Left ventricle myocardium superior (tissue), 1 donor: Measurements from ENCODE around the gene DCBLD1. TPM values are rescaled to one million over a fixed set of nuclear protein-coding genes. Genes with fewer than 3 reads are reported as not detected.
A peak's percentile ranks its signal among the peaks of the same experiment; 100 is the strongest.

ENCODE experiments used
- ATAC-seq: fragments of 200-7000 bp; cut with Tn5 transposase; one replicate; pipeline ENCODE4 v1.9.1; 2020; ENCODE audit warnings: mild to moderate bottlenecking, moderate library complexity
- DNase-seq: peaks from one replicate; pipeline ENCODE4 v3.0.0-alpha.2; 2020
- intact Hi-C: fragments of 100-400 bp; cut with micrococcal nuclease; formaldehyde crosslinking; loops from one replicate; pipeline ENCODE4 v1.11.0; 2022
- total RNA-seq: library from RNA; stranded (reverse); fragmentation: NEBNext Ultra II Directional; extraction: Animal tissue kit (Norgen Biotek cat#: 25700); gene quantifications from one replicate; pipeline ENCODE4 v1.2.1, GENCODE V29; 2021
- donor health status: DM: no; HTN: yes; CAD: no; lungs with severe emphysema.

Gene DCBLD1
- total RNA-seq, 1 donor from 2014 or later: 6.0 TPM

- intact Hi-C loops: no loop called here
- DNase-seq: no peak
- ATAC-seq: no peak
These were observed 13.0 kb downstream of the DCBLD1 start for GRCh38 chr6:117495425-117495824.

DNA sequence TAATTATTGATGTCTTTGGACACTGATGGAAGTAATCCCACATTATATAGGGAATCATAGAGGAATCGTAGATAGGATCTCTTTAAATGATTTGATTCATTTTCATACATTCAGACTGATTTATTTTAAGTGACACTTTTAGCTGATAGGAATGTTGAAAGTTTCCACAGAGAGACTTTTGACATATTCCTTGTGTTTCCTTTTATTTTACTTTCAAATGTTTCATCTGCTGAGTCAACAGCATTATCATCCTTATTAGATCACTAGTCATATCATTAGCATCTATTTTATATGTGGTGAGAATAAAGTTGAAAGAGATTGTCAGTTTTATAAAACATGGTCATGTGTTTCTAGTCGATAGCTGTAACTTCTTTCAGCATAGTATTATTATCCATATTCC, 13.4 kb downstream of the DCBLD1 start:
- intact Hi-C loops: no loop called here
- ATAC-seq: no peak

GRCh38 chr6:117496383-117496990, 14.0 kb downstream of the DCBLD1 start:
- DNase-seq (no peak), ATAC-seq (no peak)
- intact Hi-C loops: no loop called here

More for the DNA sequence above, 13.4 kb downstream of the DCBLD1 start:
- DNase-seq: no peak

- intact Hi-C loops: no loop called here
- ATAC-seq (no peak), DNase-seq (no peak)
These were observed 14.8 kb downstream of the DCBLD1 start for GRCh38 chr6:117497237-117497636.

DNA sequence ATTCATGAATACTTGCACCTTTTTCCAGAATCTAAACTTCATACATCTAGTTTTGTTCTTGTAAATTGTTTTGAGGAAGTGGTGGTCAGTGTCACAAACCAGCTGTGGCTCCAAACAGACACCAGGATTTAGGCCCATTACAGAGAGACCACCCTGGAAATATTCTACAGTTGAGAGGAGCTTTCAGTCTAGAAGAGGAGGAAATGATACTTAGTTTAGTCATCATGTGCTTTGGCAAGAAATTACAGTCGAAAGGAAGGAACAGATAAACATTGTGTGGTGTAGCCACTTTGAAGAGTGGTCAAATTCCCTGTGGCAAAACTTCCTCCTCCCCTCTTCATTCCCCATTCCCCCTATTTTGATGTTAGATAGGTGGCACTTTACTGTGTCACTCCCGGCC, 15.7 kb downstream of the DCBLD1 start:
- ATAC-seq: no peak
- intact Hi-C loops: no loop called here
- DNase-seq: no peak

DNA sequence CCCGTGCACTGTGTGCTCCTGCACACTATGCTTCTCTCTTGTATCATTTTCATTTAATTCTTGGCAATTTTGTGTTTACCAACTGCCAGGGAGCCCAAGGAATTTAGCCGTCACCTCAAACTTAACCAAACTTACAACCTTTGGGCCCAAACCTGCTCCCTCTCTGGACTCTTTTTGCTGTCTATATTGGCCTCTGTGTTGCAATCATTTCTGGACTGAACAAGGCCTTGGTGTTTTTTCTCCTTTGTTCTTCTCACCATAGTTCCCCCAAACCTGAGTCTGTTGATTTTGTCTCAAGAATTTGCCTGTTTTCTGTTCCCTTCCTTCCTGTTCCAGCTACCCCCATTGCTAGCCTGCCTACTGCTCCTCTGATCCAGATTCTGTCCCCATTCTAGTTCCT, 19.2 kb downstream of the DCBLD1 start:
- intact Hi-C loops: no loop called here
- ATAC-seq (no peak), DNase-seq (no peak)

DNA sequence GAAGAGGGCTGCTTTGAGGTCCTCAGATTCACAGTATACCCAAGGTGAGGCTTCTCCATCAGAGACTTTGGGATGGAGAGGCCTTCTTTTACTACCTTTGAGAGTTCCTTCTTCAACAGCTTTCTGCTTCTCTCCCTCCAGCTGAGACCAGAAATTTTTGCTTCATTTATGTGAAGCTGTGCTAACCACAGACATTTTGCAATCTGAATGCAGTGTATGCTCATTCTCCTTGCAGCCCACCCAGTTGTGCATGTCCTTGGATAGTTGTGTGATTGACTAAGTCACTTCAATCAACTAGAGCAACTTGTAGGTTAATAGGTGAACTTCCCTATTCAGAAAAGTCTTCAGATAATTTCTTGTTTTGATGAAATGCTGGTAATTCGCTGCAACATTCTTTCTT, 20.1 kb downstream of the DCBLD1 start:
- no peak for ATAC-seq
- intact Hi-C loops: no loop called here
- DNase-seq: no peak

- DNase-seq (no peak), ATAC-seq (no peak)
- intact Hi-C loops: no loop called here
These were observed 20.7 kb downstream of the DCBLD1 start for GRCh38 chr6:117503211-117503610.

- DNase-seq (no peak), ATAC-seq (no peak)
- intact Hi-C loops: no loop called here
These were observed 22.1 kb downstream of the DCBLD1 start for GRCh38 chr6:117504478-117505144.

DNA sequence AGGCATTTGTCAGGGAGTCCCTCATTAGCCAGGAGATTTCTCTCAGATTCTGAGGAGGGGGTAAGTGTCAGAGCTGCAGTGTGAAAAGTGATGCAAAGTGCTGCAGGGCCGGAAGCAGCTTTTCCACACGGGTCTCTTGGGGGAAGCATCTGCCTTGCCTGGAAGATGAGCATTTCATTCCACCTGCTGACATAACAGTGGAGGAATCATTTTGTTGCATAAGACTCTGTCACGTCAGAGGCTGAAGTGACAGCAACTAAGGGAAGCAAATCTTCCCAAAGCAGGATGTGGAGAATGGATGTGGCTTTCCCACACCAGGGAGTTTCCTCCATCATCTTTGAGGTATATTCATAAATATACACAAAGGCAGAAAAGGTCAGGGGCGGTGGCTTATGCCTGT, 22.8 kb downstream of the DCBLD1 start:
- DNase-seq: no peak
- no peak for ATAC-seq
- intact Hi-C loops: no loop called here

DNA sequence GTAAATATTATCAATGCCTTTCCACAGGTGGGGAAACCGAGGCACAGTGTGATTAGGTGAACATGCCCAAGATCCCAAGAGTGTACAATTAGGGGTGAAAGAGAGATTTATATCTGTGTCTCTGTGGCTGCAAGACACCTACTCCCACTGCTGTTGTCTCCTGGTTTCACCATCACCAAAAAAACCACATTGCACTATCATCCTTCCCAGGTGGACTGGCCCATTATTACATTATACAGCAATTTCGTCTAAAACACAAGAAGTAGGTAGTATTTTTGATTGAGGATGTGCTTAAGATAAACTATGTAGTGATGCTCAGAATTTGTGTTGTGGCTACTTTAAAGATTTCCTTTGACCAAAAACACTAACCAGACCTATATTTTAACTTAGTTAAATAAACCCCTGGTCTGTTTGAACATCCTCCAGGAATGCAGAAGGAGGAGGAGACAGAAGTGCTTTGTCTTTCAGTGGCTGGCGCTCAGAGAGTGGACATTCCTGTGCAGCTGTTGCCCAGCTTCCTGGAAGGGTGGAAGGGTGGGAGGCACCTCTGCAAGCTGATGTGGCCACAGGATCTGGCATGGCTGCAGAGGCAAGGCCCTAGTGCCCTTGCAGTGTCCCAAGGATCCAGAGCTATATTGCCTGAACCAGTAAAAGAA, 23.8 kb downstream of the DCBLD1 start:
- DNase-seq (no peak), ATAC-seq (no peak)
- intact Hi-C loops: no loop called here

DNA sequence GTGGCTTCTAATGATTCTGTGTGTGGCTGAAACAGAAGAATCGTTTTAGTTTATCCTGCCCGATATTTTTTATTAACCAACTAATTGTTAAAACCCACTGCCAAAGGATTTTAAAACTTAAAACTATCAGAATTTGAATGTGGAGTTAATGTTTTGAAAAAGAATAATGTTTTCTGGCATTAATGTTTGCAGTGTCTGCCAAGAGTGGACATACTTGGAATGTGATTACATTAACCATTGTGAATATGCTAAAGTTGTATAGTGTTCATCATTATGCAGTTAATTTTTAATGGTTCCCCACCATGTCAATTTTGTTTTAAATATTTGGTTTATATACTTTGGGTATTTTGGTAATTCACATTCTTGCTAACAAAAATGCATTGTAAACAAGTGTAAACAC, 24.4 kb downstream of the DCBLD1 start:
- intact Hi-C loops: no loop called here
- DNase-seq (no peak), ATAC-seq (no peak)

- DNase-seq: no peak
- no peak for ATAC-seq
- intact Hi-C loops: no loop called here
These were observed 26.0 kb downstream of the DCBLD1 start for GRCh38 chr6:117508450-117508971.

DNA sequence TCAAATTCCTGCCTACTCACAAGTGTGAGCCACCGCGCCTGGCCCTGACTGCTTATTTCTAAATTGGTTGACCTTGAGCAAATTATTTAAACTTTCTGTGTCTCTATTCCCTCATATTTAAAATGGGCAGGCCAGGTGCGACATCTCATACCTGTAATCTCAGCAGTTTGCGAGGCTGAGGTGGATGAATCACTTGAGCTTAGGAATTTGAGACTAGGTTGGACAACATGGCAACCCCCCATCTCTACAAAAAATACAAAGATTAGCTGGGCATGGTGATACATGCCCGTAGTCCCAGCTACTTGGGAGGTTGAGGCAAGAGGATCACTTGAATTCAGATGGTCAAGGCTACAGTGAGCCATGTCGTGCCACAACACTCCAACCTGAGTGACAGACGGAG, 26.5 kb downstream of the DCBLD1 start:
- intact Hi-C loops: no loop called here
- DNase-seq: no peak
- no peak for ATAC-seq

DNA sequence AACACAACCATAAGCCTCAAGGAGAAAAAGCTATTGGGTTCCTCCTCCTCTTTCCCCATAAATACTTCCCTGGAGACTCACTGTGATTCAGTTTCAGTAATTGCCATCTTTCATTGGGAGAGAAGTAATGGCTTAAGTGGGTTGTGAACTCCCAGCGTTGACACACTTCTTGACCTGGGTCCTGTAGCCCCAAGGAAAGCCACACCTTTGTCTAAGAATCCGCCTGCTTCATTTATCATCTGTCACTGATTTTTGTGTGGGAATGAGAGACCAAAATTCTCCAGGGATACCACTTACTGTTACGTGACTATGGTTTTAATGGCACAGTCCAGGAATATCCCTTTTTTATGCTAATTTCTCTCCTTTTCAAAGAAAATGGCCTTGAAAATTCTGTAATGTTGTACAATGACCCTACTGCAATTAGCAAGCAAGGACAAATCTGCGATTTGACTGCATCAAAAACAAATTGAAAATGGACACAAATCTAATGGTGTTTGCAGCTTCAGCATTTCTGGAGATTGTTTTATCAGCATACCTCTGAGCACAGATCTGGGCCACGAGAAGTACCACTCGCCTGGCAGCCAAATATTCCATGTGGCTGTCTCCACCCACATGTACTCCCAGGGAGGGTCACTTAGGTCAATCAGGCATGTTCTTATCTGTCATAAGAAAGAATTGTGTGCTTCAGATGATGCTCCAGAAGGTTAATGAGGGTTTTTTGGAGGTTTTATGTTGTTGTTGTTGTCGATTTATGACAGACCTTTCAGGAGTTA, 29.8 kb downstream of the DCBLD1 start:
- ATAC-seq (peak; percentile 39), DNase-seq (no peak)
- intact Hi-C loops: no loop called here

GRCh38 chr6:117512987-117513573, 30.6 kb downstream of the DCBLD1 start:
- ATAC-seq: no peak

GRCh38 chr6:117513778-117514365, 31.4 kb downstream of the DCBLD1 start:
- no peak for ATAC-seq
- intact Hi-C loops: no loop called here
- no peak for DNase-seq

More at GRCh38 chr6:117512987-117513573, 30.6 kb downstream of the DCBLD1 start:
- no peak for DNase-seq
- intact Hi-C loops: no loop called here

GRCh38 chr6:117514655-117515054, 32.2 kb downstream of the DCBLD1 start:
- intact Hi-C loops: no loop called here
- DNase-seq (no peak), ATAC-seq (no peak)

DNA sequence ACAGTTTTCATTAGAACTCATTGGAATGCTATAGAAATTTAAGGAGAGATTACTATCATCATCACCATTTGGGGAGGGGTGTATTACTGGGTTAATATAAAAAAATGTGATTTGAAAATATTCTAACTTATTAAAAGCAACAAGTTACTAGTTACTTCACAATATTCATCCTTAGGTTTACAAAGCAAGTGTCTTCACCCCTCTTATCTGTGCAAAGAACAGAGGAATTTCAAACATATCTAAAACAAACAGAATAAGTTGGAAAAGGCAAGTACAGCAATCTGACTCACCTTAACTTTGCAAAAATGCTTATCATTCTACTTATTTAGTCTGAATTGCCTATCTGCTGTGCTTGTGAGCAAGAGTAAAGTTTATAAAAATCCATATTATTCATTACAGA, 32.9 kb downstream of the DCBLD1 start:
- no peak for DNase-seq
- intact Hi-C loops: no loop called here
- ATAC-seq: no peak
